HG03520 (cell line): Measurements from ENCODE around the gene NUDT14.

Source experiments
- ATAC-seq: cut with Tn5 transposase; IDR thresholded peaks from one replicate; pipeline ENCODE4 v1.9.1; 2021; ENCODE audit warnings: mild to moderate bottlenecking, moderate library complexity; ENCODE audit not compliant: unreplicated experiment

NUDT14 gene

GRCh38 chr14:105147671-105148603 is 33.2 kb downstream of the NUDT14 start:
- no peak for ATAC-seq

- ATAC-seq = no peak
Measured at GRCh38 chr14:105146976-105147635, 34.0 kb downstream of the NUDT14 start.

GRCh38 chr14:105146181-105146975 is 34.7 kb downstream of the NUDT14 start:
- ATAC-seq = no peak

- no peak for ATAC-seq
Measured at GRCh38 chr14:105145381-105146180, 35.5 kb downstream of the NUDT14 start.

- no peak for ATAC-seq
Measured at GRCh38 chr14:105144666-105145380, 36.3 kb downstream of the NUDT14 start.

- ATAC-seq = no peak
Measured at GRCh38 chr14:105144026-105144665, 37.0 kb downstream of the NUDT14 start.

GRCh38 chr14:105143451-105144025 is 37.6 kb downstream of the NUDT14 start:
- no peak for ATAC-seq

- ATAC-seq = no peak
Measured at GRCh38 chr14:105142651-105143450, 38.3 kb downstream of the NUDT14 start.

- no peak for ATAC-seq
Measured at GRCh38 chr14:105141486-105142281, 39.4 kb downstream of the NUDT14 start.

- no peak for ATAC-seq
Measured at GRCh38 chr14:105141026-105141425, 40.1 kb downstream of the NUDT14 start.

- ATAC-seq = no peak
Measured at GRCh38 chr14:105140581-105140980, 40.5 kb downstream of the NUDT14 start.

- ATAC-seq = no peak
Measured at GRCh38 chr14:105139831-105140239, 41.3 kb downstream of the NUDT14 start.

GRCh38 chr14:105139212-105139825 is 41.8 kb downstream of the NUDT14 start:
- ATAC-seq = no peak

- no peak for ATAC-seq
Measured at GRCh38 chr14:105138551-105139111, 42.5 kb downstream of the NUDT14 start.

GRCh38 chr14:105138021-105138541 is 43.0 kb downstream of the NUDT14 start:
- ATAC-seq = no peak

- no peak for ATAC-seq
Measured at GRCh38 chr14:105137481-105138020, 43.6 kb downstream of the NUDT14 start.
